GM18526 (cell line): ENCODE measurements around the gene HECTD2.

ENCODE experiments used
- POLR2A ChIP-seq: IDR thresholded peaks from 3 replicates; pipeline ENCODE4 v1.6.1; 2011; ENCODE audit not compliant: insufficient read length; ENCODE audit errors: extremely low read depth

Gene HECTD2, protein sequence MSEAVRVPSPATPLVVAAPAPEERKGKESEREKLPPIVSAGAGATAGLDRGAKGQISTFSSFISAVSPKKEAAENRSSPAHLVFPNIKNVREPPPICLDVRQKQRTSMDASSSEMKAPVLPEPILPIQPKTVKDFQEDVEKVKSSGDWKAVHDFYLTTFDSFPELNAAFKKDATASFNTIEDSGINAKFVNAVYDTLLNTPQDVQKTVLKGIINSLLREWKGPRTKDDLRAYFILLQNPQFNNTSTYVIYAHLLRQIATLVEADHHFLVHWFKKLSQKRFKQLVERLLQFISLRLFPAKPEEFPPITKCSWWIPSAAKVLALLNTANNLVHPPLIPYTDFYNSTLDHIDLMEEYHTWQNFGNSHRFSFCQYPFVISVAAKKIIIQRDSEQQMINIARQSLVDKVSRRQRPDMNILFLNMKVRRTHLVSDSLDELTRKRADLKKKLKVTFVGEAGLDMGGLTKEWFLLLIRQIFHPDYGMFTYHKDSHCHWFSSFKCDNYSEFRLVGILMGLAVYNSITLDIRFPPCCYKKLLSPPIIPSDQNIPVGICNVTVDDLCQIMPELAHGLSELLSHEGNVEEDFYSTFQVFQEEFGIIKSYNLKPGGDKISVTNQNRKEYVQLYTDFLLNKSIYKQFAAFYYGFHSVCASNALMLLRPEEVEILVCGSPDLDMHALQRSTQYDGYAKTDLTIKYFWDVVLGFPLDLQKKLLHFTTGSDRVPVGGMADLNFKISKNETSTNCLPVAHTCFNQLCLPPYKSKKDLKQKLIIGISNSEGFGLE

GRCh38 chr10:91409869-91410637 is at the start of gene HECTD2:
Gene HECTD2, plus strand, starts transcription at chr10:91410344. Its CDS starts 95 bp downstream, at chr10:91410439.
- TF ChIP-seq POLR2A: no peak

DNA sequence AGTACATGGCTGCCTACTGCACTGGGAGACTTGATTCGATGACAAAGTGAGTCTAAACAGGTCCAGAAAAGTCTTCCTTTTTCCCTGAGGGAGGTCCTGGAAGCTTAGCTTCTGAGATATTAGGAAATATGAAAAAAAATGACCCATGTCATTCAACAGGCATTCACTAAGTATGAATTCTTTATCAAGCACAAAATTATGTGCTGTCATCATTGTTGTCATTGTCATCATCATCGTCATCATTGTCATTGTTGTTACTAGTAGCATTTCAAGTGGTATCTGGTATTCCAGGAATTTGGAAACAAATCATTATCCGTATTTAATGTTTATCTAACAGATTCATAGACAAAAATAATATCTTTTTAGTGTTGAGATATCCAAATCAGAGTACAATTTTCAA is 49.7 kb upstream of the HECTD2 start:
- no peak for TF ChIP-seq POLR2A

GRCh38 chr10:91366704-91367103 is 43.4 kb upstream of the HECTD2 start:
- TF ChIP-seq POLR2A: no peak

DNA sequence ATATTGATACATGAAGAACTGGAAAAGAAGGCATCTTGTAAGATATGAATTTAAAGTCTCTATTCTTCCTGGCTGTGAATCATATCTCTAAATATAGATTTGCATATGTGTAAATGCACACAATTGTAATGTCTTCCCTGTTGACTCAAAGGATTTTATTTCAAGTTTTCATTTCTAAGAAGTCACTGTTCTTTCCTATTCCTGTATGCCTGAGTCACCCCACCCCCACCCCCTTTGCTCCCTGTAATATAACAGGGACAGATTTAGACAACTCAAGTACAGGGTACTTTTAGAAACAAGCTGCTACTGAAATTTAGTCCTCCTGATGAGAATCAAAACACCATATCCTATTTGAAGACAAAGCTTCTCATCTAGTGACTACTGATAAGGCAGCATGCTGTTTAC is 43.0 kb upstream of the HECTD2 start:
- TF ChIP-seq POLR2A: no peak

DNA sequence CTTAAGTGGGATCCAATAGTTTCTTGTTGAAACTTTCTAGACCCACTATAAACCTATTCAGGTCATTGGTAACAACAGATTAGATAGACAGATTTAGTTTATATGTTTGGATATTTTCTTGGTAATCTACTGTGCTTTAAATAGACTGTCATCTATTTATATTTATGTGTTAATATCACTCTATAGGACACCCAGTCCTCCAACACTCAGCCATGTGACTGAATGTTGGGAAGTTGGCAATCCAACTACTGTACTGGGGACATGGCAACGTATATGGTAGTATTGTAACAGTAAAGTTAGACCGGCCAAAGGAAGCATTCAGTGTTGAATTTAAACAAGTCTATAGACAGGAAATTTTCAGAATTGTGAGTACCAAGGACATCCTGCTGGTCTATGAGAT is 42.6 kb upstream of the HECTD2 start:
- TF ChIP-seq POLR2A: no peak

GRCh38 chr10:91374052-91374451 is 36.1 kb upstream of the HECTD2 start:
- TF ChIP-seq POLR2A: no peak

GRCh38 chr10:91378061-91378460 is 32.1 kb upstream of the HECTD2 start:
- TF ChIP-seq POLR2A: no peak

GRCh38 chr10:91380873-91381256 is 29.3 kb upstream of the HECTD2 start:
- no peak for TF ChIP-seq POLR2A

GRCh38 chr10:91381257-91381891 is 28.8 kb upstream of the HECTD2 start:
- TF ChIP-seq POLR2A: no peak

- TF ChIP-seq POLR2A: no peak
Observed at GRCh38 chr10:91385306-91386085, 24.6 kb upstream of the HECTD2 start.

GRCh38 chr10:91389636-91390512 is 20.3 kb upstream of the HECTD2 start:
- no peak for TF ChIP-seq POLR2A

GRCh38 chr10:91391920-91392319 is 18.2 kb upstream of the HECTD2 start:
- no peak for TF ChIP-seq POLR2A

DNA sequence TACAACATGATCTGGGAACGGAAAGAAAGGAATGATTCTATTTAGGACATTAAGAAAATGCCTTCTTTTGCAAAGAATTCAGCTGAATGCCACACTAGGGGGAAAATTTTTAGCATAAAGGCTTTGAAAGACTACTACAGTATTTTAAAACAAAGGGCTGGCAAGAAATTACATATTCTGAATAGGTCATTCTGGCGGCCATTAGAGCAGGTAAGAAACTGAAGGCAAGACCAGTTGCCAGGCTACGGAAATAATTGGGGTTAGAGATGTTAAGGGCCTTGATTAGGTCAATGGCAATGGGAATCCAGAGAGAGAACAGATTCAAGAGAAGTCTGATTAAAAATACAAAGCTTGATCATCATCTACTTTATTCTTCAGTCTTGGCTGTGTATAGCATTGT is 3.8 kb upstream of the HECTD2 start:
- no peak for TF ChIP-seq POLR2A
